ENCODE results near the gene MX2.

MX2 gene

DNA sequence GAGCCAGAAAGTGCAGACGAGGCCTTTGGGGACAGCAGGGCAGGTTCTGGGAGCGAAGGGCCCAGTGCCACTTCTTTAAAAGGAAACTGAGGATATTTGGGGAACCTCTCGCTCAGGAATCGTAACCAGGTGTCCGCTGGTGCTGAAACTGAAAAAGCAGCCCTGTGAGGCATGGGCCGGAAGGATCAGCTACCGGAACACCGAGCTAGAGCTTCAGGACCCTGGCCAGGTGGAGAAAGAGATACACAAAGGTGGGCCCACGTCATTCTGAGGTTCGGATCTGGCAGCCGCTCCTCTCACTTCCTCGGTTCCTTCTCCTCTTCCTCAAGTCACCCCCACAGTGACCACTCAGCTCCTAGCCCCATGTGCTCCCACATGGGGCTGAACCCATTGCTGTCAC lies 18.1 kb downstream of the MX2 start:
- DNase-seq (ENCODE audit: low spot score) = no peak

GRCh38 chr21:41381731-41382130 lies 19.9 kb downstream of the MX2 start:
- no peak for DNase-seq (ENCODE audit: low spot score)

DNA sequence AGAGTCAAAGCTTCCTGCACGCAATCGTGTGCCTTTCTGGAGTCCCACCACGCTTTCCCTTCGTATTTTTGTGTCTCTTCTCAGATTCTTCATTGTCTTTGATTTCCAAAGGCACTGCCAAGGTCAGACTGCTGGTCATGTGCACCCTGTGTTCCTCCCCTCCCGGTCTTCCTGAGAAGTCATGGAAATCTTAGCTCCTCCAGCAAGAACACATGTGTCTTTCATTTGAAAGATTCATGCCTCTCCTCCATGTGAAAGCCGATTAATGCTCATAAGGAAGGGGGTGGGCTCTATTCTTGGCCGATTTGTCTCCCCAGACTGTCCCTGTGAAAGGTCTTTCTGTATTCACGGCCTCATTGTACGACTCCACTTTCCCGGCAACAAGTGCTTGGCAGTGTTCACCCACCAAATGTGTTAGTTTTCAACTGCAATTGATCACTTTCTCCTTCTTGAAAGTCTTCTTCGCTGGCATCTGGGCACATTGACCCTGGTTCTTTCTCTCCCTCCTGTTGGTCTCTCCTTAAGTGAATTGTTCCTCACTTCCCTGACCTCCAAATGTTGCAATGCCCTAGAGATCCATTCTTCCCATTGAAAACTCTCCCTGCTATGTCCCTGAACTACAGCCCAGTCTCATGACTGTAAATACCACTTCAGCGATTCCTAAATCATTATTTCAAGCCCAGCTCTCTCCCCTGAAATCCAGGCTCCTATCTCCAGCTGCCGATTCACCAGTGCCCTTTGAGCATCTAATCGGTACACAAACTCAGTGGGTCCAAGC lies 25.4 kb downstream of the MX2 start:
- no peak for DNase-seq (ENCODE audit: low spot score)

DNA sequence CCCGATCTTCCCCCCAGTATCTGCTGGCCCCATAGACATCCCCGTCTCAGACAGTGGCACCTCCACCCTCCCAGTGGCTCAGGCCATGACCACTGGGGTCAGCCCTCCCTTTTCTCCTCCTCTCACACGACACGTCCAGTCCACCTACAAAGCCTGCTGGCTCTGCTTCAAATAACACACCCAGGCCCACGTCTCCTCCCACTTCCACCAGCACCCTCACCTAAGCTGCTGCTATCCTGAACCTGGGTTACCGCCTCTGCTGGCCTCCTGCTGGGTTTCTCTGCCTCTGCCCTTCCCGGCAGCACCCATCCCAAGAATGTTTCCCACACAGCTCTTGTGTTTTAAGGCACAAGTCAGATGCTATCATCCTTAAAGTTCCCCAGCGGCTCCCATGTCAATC lies 26.0 kb downstream of the MX2 start:
- DNase-seq (ENCODE audit: low spot score) = no peak

- DNase-seq (ENCODE audit: low spot score) = no peak
Observed at GRCh38 chr21:41388259-41388658, 26.4 kb downstream of the MX2 start.

DNA sequence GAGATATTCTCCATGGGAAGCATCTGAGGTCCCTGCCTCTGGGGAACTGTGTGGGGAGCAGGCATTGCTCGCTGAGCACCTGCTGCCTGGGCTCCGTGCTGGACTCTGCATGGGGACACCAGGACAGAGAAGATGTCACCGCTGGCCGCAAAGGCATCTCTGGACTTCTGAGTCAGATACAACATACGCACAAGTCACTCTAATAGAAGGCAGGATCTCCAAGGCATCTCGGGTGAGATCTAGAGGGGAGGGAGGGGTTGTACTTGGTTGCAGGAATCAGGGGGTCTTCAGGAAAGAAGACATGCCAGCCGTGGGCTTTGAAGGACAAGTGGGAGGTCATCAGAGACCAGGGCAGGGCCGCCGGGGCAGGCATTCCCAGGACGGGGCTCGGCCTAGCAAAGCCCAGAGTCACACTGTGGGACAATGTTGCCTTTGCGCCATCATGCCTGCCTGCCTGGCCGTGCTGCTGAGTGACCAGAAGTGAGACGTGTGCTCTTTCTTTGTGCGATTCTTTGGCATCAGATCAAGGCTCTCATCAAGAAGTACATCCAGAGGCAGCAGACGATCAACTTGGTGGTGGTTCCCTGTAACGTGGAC lies 28.3 kb downstream of the MX2 start:
- DNase-seq (ENCODE audit: low spot score) = no peak

DNA sequence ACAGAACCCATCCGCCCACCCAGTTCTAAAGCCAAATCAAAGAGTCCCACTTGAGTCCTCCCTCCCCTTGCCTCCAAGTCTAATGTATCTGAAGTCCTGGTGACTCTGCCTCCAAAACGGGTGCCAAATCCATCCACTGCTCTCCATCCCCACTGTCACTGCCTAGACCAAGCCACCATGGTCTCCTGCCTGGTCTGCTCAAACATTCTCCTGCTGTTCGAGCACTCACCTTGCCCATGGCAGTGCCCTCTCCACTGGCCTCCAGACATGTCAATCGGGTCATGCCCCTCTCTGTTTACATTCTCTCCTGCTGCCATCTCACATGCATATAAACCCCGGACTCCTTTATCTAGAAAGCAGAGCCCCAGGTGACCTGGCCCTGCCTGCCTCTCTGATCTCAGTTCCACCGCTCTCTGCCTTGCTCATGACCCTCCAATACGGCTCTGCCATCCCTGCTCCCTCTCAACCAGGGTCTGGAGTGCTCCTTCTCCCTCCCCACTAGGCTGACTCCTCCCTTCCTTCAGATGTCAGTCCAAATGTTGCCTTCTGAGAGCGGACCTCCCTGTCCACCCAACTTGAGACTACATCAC lies 32.1 kb downstream of the MX2 start:
- DNase-seq (ENCODE audit: low spot score) = no peak

GRCh38 chr21:41396558-41397075 lies 34.8 kb downstream of the MX2 start:
- DNase-seq (ENCODE audit: low spot score) = no peak

- DNase-seq (ENCODE audit: low spot score) = no peak
Observed at GRCh38 chr21:41397471-41397891, 35.7 kb downstream of the MX2 start.

GRCh38 chr21:41398251-41398650 lies 36.4 kb downstream of the MX2 start:
- DNase-seq (ENCODE audit: low spot score) = no peak

GRCh38 chr21:41398831-41399230 lies 37.0 kb downstream of the MX2 start:
- no peak for DNase-seq (ENCODE audit: low spot score)

DNA sequence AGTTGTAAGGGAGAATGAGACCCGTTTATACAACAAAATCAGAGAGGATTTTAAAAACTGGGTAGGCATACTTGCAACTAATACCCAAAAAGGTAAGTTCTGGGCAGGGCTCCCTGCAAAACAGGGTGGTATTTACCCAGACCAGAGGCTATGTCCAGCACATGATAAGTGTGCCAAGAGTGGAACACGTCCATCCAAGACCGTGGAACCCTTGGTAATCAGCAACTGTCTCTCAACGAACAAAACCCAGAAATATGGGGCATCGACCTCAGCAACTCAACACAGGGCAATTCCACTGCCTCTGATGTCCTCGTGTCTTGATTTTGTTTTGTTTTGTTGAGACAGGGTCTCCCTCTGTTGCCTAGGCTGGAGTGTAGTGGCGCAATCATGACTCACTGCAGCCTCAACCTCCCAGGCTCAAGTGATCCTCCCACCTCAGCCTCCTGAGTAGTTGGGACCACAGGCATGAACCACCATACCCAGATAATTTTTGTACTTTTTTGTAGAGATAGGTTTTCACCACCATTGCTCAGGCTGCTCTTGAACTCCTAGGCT lies 37.5 kb downstream of the MX2 start:
- no peak for DNase-seq (ENCODE audit: low spot score)

DNA sequence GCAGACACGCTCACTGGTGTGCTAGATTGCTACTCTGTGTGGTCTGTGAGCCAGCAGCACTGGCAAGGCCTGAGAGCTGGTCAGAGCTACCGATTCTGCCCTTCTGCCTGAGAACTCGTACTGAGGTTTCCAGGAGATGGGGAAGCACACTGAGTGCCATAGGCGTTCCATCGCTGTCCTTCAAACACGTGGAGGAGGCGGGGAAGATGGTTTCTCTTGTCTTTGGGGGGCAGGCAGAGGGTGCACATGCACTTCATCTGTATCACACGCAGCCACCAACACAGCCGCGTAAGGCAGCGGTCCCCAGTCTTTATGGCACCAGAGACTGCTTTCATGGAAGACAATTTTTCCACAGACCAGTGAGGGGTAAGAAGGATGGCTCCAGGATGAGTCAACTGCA lies 40.4 kb downstream of the MX2 start:
- DNase-seq (ENCODE audit: low spot score) = no peak

DNA sequence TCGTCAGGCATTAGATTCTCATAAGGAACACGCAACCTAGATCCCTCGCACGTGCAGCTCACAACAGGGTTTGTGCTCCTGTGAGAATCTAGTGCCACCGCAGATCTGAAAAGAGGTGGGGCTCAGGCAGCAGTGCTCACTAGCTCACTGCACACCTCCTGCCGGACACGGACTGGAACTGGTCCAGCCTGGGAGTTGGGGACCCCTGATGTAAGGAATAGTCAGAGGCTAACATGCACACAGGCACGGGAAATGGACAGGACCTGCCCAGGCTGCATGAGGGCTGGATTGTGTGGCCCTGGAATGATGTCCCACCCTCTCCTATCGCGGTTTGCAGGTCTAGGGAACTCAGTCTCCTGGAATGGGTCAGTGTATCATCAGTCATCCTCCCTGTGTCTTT lies 41.0 kb downstream of the MX2 start:
- no peak for DNase-seq (ENCODE audit: low spot score)

GRCh38 chr21:41403331-41403730 lies 41.5 kb downstream of the MX2 start:
- no peak for DNase-seq (ENCODE audit: low spot score)

DNA sequence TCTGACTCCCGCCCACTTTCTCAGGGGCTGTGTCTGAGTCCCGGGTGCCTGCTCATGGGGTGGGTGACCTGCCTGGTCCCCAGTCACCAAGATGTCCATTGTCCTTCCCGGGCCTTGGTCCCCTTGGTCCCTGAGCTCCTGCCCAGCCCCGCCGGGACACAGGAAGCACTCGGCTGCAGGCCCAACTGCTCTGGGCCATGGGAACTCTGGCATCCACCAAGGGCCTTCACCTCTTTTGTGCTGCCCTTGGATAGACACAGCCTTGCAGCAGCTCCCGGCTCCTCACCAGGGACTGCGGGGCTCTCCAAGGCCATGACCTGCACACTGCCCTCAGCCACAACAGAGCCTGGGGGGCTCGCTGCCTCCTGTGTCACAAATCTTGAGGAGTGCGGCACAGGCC lies 42.1 kb downstream of the MX2 start:
- no peak for DNase-seq (ENCODE audit: low spot score)

GRCh38 chr21:41405321-41405720 lies 43.5 kb downstream of the MX2 start:
- DNase-seq (ENCODE audit: low spot score) = no peak

GRCh38 chr21:41406340-41406739 lies 44.5 kb downstream of the MX2 start:
- no peak for DNase-seq (ENCODE audit: low spot score)

DNA sequence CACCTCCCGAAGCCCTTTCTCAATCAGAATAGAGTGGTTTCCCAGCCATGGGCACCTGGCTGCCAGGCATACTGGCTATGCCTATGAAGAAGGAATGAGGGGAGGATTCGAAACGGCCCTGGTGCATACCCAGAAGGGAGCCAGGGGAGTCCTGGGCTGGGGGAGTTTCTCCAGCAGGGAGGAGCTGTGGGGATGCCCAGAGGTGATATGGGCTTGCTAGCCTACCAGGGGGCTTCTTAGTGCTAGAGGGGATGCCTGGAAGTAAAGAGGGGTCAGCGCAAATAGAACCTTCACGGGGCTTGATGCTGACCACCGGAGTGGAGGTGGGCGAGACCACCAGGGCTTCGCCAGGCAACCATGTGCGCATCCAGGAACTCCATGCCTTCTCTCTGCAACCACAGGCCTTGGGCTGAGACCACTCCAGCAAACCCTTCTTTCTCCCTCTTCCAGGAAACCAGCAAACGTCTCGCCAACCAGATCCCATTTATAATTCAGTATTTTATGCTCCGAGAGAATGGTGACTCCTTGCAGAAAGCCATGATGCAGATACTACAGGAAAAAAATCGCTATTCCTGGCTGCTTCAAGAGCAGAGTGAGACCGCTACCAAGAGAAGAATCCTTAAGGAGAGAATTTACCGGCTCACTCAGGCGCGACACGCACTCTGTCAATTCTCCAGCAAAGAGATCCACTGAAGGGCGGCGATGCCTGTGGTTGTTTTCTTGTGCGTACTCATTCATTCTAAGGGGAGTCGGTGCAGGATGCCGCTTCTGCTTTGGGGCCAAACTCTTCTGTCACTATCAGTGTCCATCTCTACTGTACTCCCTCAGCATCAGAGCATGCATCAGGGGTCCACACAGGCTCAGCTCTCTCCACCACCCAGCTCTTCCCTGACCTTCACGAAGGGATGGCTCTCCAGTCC lies 46.0 kb downstream of the MX2 start:
- DNase-seq (ENCODE audit: low spot score) = no peak

DNA sequence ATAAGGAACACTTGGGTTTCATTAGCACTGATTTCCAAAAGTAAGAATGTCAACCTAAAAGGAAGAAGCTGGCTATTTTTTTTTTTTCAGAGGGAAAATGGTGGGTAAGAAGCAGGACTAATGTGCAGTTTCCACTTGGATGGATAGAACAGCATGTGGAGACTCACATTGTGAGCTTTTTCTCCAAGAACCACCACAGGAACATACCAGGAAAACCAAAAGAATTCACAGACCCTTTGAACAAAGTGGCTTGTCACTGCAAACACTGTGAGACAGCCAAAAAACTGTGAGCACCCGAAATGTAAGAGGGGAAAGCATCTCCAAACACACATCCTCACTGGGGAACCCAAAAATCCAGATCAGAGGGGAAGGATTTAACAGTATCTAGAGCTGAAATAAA lies 48.5 kb downstream of the MX2 start:
- DNase-seq (ENCODE audit: low spot score) = no peak

- DNase-seq (ENCODE audit: low spot score) = no peak
Observed at GRCh38 chr21:41410767-41411448, 49.1 kb downstream of the MX2 start.
